ENCODE data around the gene TPST2.

TPST2 gene

GRCh38 chr22:26546282-26546681 lies 43.6 kb downstream of the TPST2 start:
- DNase-seq (ENCODE audit: low spot score), result no peak
- 0 out of 2 replicates have a peak, but pooled peaks cover 5% of the 10 kb centered on the region for H3K36me3 ChIP-seq (ENCODE audit: low read depth)
- peaks cover 14% of the 10 kb centered on the region for H3K4me1 ChIP-seq (ENCODE audit: insufficient read depth, poor library complexity, severe bottlenecking)
- no peak for TF ChIP-seq CTCF (IDR thresholded peaks at IDR 0.05; ENCODE audit: poor library complexity, severe bottlenecking)
- H3K9me3 ChIP-seq (ENCODE audit: severe bottlenecking), result no peaks in the 10 kb centered on the region
- no peak overlapping the region for H3K4me3 ChIP-seq (ENCODE audit: severe bottlenecking)
- no peak overlapping the region for H3K27ac ChIP-seq (ENCODE audit: poor library complexity, severe bottlenecking)
- no peaks in the 10 kb centered on the region for H3K27me3 ChIP-seq (ENCODE audit: insufficient read depth, poor library complexity, severe bottlenecking)
- ATAC-seq (ENCODE audit: low read depth), result no peak

- no peak overlapping the region for H3K4me3 ChIP-seq (ENCODE audit: severe bottlenecking)
- H3K9me3 ChIP-seq (ENCODE audit: severe bottlenecking), result no peaks in the 10 kb centered on the region
- no peaks in the 10 kb centered on the region for H3K27me3 ChIP-seq (ENCODE audit: insufficient read depth, poor library complexity, severe bottlenecking)
- H3K36me3 ChIP-seq (ENCODE audit: low read depth), result peaks cover 5% of the 10 kb centered on the region; the same call in 1 of the 2 replicates
- DNase-seq (ENCODE audit: low spot score) (no peak), ATAC-seq (ENCODE audit: low read depth) (no peak)
- peaks cover 14% of the 10 kb centered on the region for H3K4me1 ChIP-seq (ENCODE audit: insufficient read depth, poor library complexity, severe bottlenecking)
- TF ChIP-seq CTCF (IDR thresholded peaks at IDR 0.05; ENCODE audit: poor library complexity, severe bottlenecking), result no peak
- H3K27ac ChIP-seq (ENCODE audit: poor library complexity, severe bottlenecking), result no peak overlapping the region
These were observed 44.1 kb downstream of the TPST2 start for GRCh38 chr22:26545827-26546226.

GRCh38 chr22:26545385-26545784 lies 44.5 kb downstream of the TPST2 start:
- DNase-seq (ENCODE audit: low spot score) (no peak), ATAC-seq (ENCODE audit: low read depth) (no peak)
- Histone ChIP-seq H3K4me1 (ENCODE audit: insufficient read depth, poor library complexity, severe bottlenecking) (peaks cover 14% of the 10 kb centered on the region), H3K4me3 (ENCODE audit: severe bottlenecking) (no peak overlapping the region), H3K27me3 (ENCODE audit: insufficient read depth, poor library complexity, severe bottlenecking) (no peaks in the 10 kb centered on the region), H3K27ac (ENCODE audit: poor library complexity, severe bottlenecking) (no peak overlapping the region), H3K9me3 (ENCODE audit: severe bottlenecking) (no peaks in the 10 kb centered on the region), H3K36me3 (ENCODE audit: low read depth) (peaks cover 5% of the 10 kb centered on the region; the same call in 1 of the 2 replicates)
- TF ChIP-seq CTCF (IDR thresholded peaks at IDR 0.05; ENCODE audit: poor library complexity, severe bottlenecking), result no peak

- H3K27me3 ChIP-seq (ENCODE audit: insufficient read depth, poor library complexity, severe bottlenecking), result no peaks in the 10 kb centered on the region
- no peak overlapping the region for H3K4me3 ChIP-seq (ENCODE audit: severe bottlenecking)
- DNase-seq (ENCODE audit: low spot score), result no peak
- peaks cover 14% of the 10 kb centered on the region for H3K4me1 ChIP-seq (ENCODE audit: insufficient read depth, poor library complexity, severe bottlenecking)
- H3K9me3 ChIP-seq (ENCODE audit: severe bottlenecking), result no peaks in the 10 kb centered on the region
- no peak for TF ChIP-seq CTCF (IDR thresholded peaks at IDR 0.05; ENCODE audit: poor library complexity, severe bottlenecking)
- no peak for ATAC-seq (ENCODE audit: low read depth)
- peaks cover 5% of the 10 kb centered on the region; the same call in 1 of the 2 replicates for H3K36me3 ChIP-seq (ENCODE audit: low read depth)
- no peak overlapping the region for H3K27ac ChIP-seq (ENCODE audit: poor library complexity, severe bottlenecking)
These were observed 45.4 kb downstream of the TPST2 start for GRCh38 chr22:26544489-26544888.

- H3K27ac ChIP-seq (ENCODE audit: poor library complexity, severe bottlenecking), result no peak overlapping the region
- peaks cover 4% of the 10 kb centered on the region; the same call in 1 of the 2 replicates for H3K36me3 ChIP-seq (ENCODE audit: low read depth)
- no peaks in the 10 kb centered on the region for H3K27me3 ChIP-seq (ENCODE audit: insufficient read depth, poor library complexity, severe bottlenecking)
- H3K4me3 ChIP-seq (ENCODE audit: severe bottlenecking), result no peak overlapping the region
- ATAC-seq (ENCODE audit: low read depth), result no peak
- no peak for DNase-seq (ENCODE audit: low spot score)
- no peaks in the 10 kb centered on the region for H3K9me3 ChIP-seq (ENCODE audit: severe bottlenecking)
- TF ChIP-seq CTCF (IDR thresholded peaks at IDR 0.05; ENCODE audit: poor library complexity, severe bottlenecking), result no peak
- H3K4me1 ChIP-seq (ENCODE audit: insufficient read depth, poor library complexity, severe bottlenecking), result peaks cover 7% of the 10 kb centered on the region
These were observed 47.1 kb downstream of the TPST2 start for GRCh38 chr22:26542831-26543230.
